GM13977 (cell line): ENCODE measurements around the gene KANK4.

Source experiments
- DNase-seq: peaks from one replicate; pipeline ENCODE4 v3.0.0; 2012; ENCODE audit warnings: low spot score
- in situ Hi-C: fragments of 300-500 bp; cut with MboI; formaldehyde crosslinking; loops from one replicate; pipeline ENCODE4 v1.12.0; 2022; ENCODE audit warnings: low sequenced_read_pairs, low pct_unique_long_range_greater_than_20kb, mixed read lengths, inconsistent platforms; ENCODE audit not compliant: unreplicated experiment
- TF ChIP-seq, protein P1 (sequence below): IDR thresholded peaks from 2 replicates; pipeline ENCODE4 v1.5.1; 2012; ENCODE audit warnings: mild to moderate bottlenecking, control low read depth; ENCODE audit not compliant: insufficient read depth; ENCODE audit errors: extremely low read depth, missing control alignments

KANK4 gene

DNA sequence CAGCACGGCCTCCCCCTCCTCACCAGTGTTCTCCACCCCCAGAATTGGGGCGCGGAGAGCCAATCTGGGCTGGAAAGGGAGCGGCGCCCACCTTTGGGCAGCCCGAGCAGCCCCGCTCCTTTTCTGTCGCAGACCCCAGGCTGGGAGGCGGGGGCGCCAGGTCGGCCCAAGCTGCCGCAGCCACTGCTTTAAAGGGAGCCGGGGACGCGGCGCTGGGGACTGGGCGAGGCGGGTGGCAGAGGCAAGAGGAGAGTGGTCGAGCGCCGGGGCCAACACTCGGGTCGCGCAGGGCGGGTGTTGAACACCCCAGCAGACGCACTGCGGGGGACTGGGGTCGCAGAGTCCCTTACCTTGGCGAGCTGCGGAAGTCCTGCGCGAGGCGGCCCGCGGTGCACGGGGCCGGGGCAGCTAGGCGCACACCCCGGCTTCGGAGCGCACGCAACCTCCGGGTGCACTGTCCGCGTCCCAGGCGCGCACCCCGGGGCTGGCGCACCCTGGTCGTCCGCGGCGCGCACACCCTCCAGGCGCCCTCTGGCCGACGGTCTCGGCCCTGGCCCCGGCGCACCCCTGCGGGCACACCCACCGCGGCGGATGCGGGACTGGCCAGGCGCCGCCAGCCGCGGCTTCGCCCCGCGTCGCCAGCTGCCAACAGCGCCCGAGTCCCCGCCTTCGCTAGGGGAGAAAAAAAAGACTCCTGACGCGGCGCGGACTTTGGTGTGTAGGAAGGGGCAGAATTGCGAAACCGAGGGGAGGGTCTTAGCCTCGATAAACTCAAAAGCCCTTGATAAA is at the start of gene KANK4:
Gene KANK4, minus strand, starts transcription at position 679 of the 789 bp plus-strand sequence. CDS start 37,870 bp downstream, outside the sequence.
- TF ChIP-seq, protein P1, sequence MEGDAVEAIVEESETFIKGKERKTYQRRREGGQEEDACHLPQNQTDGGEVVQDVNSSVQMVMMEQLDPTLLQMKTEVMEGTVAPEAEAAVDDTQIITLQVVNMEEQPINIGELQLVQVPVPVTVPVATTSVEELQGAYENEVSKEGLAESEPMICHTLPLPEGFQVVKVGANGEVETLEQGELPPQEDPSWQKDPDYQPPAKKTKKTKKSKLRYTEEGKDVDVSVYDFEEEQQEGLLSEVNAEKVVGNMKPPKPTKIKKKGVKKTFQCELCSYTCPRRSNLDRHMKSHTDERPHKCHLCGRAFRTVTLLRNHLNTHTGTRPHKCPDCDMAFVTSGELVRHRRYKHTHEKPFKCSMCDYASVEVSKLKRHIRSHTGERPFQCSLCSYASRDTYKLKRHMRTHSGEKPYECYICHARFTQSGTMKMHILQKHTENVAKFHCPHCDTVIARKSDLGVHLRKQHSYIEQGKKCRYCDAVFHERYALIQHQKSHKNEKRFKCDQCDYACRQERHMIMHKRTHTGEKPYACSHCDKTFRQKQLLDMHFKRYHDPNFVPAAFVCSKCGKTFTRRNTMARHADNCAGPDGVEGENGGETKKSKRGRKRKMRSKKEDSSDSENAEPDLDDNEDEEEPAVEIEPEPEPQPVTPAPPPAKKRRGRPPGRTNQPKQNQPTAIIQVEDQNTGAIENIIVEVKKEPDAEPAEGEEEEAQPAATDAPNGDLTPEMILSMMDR: no peak
- DNase-seq: no peak
- in situ Hi-C loops: no loop called here

DNA sequence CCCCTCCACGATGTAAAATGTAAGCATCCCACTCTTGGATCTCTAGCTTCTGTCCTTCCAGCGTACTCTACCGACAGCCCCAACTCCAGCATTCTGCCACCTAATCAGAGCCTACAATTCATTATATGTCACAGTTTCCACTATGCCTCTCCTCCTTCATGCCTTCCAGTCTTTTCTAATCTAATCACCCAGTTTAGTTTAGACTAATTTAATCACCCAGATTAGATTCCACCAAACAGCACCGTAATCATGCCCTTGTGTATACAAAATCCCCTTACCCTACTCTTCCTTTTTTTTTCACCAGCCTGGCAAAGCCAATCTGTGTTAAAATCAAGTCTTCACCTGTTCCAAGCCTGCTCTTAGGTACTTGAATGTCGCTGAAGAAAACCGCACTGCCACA is 49.8 kb upstream of the KANK4 start:
- TF ChIP-seq, protein P1: no peak
- in situ Hi-C loops: no loop called here
- DNase-seq: no peak

DNA sequence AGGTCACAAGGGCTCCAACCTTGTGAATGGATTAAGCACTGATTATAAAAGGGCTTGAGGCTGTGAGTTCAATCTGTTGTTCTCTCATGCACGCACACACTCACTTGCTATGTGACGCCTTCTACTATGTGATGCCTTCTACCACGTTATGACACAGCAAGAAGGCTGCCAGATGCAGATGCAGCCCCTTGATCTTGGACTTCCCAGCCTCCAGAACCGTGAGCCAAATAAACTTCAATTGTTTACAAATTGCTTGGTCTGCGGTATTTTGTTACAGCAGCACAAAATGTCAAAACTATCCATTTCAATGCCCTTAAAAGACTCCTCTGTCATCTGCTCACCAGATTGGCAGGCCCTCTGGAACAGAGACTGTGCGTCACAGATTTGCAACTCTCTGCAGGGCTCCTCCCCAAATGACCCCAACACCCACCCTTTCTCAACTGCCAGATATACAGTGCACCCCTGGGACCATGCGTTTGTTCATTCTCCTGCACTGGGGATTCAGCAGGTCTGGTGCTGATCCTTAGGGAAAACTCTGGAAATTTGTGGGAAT is 47.8 kb upstream of the KANK4 start:
- in situ Hi-C loops: no loop called here
- no peak for DNase-seq
- TF ChIP-seq, protein P1: no peak

DNA sequence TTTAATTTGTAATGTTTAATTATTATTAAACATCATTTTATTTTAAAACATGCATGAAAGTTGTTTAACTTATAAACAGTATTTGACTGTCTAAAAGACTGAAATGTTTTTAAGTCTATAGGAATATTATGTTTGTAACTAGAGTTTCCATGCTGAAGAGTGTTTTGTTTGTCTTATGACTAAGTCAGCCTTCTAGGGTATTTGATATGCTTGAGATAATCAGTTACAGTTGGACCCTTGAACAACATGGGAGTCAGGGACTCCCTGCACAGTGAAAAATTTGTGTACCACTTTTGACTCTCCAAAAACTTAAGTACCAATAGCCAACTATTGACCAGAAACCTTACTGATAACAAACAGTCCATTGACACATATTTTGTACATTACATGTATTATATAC is 45.5 kb upstream of the KANK4 start:
- DNase-seq: no peak
- TF ChIP-seq, protein P1: no peak

DNA sequence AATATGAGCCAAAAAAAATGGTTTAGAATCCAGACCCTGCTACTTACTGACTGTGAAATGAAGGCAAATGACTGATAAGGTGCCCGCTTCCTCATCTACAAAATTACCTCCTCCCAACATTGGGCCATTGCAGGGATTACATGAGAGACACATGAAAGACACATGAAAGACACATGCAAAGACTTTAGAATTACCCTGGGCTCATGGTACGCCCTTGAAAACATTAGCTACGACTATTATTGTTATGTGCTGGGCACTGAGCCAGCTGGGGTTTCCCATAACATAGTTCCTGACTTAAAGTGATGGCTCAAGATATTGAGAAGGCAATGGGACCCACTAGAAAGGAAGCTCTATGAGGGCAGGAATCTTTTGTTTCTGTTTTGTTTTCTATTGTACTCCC is 43.7 kb upstream of the KANK4 start:
- TF ChIP-seq, protein P1: no peak
- in situ Hi-C loops: no loop called here
- no peak for DNase-seq

More for the DNA sequence above, 45.5 kb upstream of the KANK4 start:
- in situ Hi-C loops: no loop called here

DNA sequence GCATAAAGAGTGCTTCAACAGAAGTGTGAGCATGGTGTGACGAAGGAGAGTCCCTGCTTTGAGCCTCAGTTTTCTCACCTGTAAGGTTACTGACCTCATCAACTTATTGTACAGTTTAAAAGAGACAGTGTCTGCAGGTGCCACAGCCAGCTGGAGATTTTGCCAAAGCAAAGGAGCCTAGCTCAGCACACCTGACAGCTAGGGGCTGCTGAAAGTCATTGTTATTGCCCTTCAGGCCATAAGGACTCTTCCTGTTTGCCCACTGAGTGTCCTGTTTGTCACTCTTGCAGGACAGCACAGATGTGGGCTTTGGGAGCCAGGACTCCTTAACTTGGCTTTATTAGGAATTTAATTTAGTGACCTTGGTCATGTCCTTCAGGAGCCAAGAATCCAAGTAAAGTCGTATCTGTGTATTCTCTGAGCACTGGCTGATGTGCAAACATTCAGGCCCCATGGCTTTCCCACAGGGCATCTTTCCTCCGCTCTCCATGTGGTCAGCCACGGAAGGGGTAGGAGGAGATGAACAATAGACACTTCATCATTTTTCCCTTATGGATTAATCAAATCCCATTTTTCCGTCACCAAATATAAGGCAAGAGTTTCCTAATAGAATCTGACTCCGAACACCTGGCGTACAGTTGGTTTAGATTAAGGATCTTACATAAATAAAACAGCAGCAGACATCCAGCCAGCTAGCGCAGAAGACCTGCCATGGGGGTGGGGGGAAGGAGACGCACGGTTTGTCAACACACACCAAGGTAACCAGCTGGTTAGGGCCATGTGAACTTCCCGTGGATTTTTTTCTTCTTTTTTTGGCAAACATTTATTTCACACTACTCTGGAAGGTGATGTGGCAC is 43.1 kb upstream of the KANK4 start:
- no peak for DNase-seq
- in situ Hi-C loops: no loop called here
- TF ChIP-seq, protein P1: no peak
